Tibial artery (tissue), 4 donors: ENCODE data around the gene CAT.

Experiments used
- DNase-seq, 2 donors: peaks; one replicate each; pipeline ENCODE4 v3.0.0-alpha.2; 2019
- H3K27ac ChIP-seq, 2 donors: fragments of 200-600 bp; sonication (generic) in 1 of 2; 1 replicate in 1 of 2; 2 replicates in 1 of 2; pipeline ENCODE4 v1.5.1; 2018 to 2019; ENCODE audit warnings: mild to moderate bottlenecking in 1 of 2
- H3K27me3 ChIP-seq, 2 donors: fragments of 200-600 bp; sonication (generic) in 1 of 2; one replicate each; pipeline versions ENCODE4 v1.5.1 to v1.6.0; 2016 to 2019
- H3K36me3 ChIP-seq, 3 donors: fragments of 200-600 bp; sonication (generic) in 2 of 3; one replicate each; pipeline ENCODE4 v1.5.1; 2016 to 2019; ENCODE audit warnings: mild to moderate bottlenecking in 2 of 3
- H3K4me1 ChIP-seq, 4 donors: fragments of 200-600 bp; sonication (generic) in 2 of 4; 1 replicate in 3 of 4; 2 replicates in 1 of 4; pipeline ENCODE4 v1.5.1; 2016 to 2019
- H3K4me3 ChIP-seq, 2 donors: fragments of 200-600 bp; sonication (generic) in 1 of 2; 1 replicate in 1 of 2; 2 replicates in 1 of 2; pipeline ENCODE4 v1.5.1; 2018 to 2019; ENCODE audit warnings: mild to moderate bottlenecking in 2 of 2
- H3K9me3 ChIP-seq, 3 donors: fragments of 200-600 bp; sonication (generic) in 1 of 3; one replicate each; pipeline ENCODE4 v1.5.1; 2016 to 2019
- CTCF ChIP-seq, 2 experiments: fragments of 200-600 bp in 1 of 2; fragments of 450-650 bp in 1 of 2; IDR thresholded peaks; one replicate each; pipeline ENCODE4 v1.5.1; 2017 to 2019; ENCODE audit warnings: antibody characterized with exemption in 2 of 2, mild to moderate bottlenecking in 1 of 2, moderate library complexity in 1 of 2
- intact Hi-C: fragments of 100-400 bp; cut with DNase I; formaldehyde crosslinking; loops from one replicate; pipeline ENCODE4 v1.15.0; 2023; ENCODE audit warnings: low total_unique reads

Gene CAT

GRCh38 chr11:34437224-34438125 is 1.3 kb upstream of the CAT start:
- Histone ChIP-seq H3K4me1 (peaks cover 0 to 18% (median 10%) of the 10 kb centered on the region in 4 donors), H3K27me3 (no peaks in the 10 kb centered on the region), H3K27ac (no peak overlapping the region), H3K4me3 (peak overlapping the region in 1 of 2 donors; percentile 68), H3K36me3 (no peaks in the 10 kb centered on the region), H3K9me3 (no peaks in the 10 kb centered on the region)
- TF ChIP-seq CTCF (IDR thresholded peaks at IDR 0.05): no peak
- intact Hi-C loops: no loop called here
- DNase-seq: no peak

- no peaks in the 10 kb centered on the region for H3K9me3 ChIP-seq
- no peak for DNase-seq
- no peaks in the 10 kb centered on the region for H3K27me3 ChIP-seq
- H3K4me3 ChIP-seq: peak overlapping the region; percentile 68 to 99
- H3K4me1 ChIP-seq: peaks cover 0 to 18% (median 10%) of the 10 kb centered on the region in 4 donors
- intact Hi-C loops: no loop called here
- peak overlapping the region; percentile 78 to 83 for H3K27ac ChIP-seq
- no peaks in the 10 kb centered on the region for H3K36me3 ChIP-seq
- no peak for TF ChIP-seq CTCF (IDR thresholded peaks at IDR 0.05)
These were observed 970 bp downstream of the CAT start for GRCh38 chr11:34439610-34440198.

- intact Hi-C loops: no loop called here
These were observed 3.1 kb downstream of the CAT start for GRCh38 chr11:34441814-34442213.

GRCh38 chr11:34443136-34443535 is 4.4 kb downstream of the CAT start:
- intact Hi-C loops: no loop called here
- no peaks in the 10 kb centered on the region for H3K36me3 ChIP-seq
- H3K9me3 ChIP-seq: no peaks in the 10 kb centered on the region
- no peak for TF ChIP-seq CTCF (IDR thresholded peaks at IDR 0.05)
- H3K4me3 ChIP-seq: no peak overlapping the region
- peaks cover 0 to 18% (median 9%) of the 10 kb centered on the region in 4 donors for H3K4me1 ChIP-seq
- no peak for DNase-seq
- H3K27me3 ChIP-seq: no peaks in the 10 kb centered on the region
- H3K27ac ChIP-seq: no peak overlapping the region

More at GRCh38 chr11:34441814-34442213, 3.1 kb downstream of the CAT start:
- Histone ChIP-seq H3K36me3 (no peaks in the 10 kb centered on the region), H3K9me3 (no peaks in the 10 kb centered on the region), H3K27ac (no peak overlapping the region), H3K27me3 (no peaks in the 10 kb centered on the region), H3K4me1 (peaks cover 0 to 18% (median 10%) of the 10 kb centered on the region in 4 donors), H3K4me3 (no peak overlapping the region)
- no peak for DNase-seq
- TF ChIP-seq CTCF (IDR thresholded peaks at IDR 0.05): no peak

- peaks cover 0 to 16% (median 7%) of the 10 kb centered on the region in 4 donors for H3K4me1 ChIP-seq
- H3K9me3 ChIP-seq: no peaks in the 10 kb centered on the region
- TF ChIP-seq CTCF (IDR thresholded peaks at IDR 0.05): no peak
- H3K27me3 ChIP-seq: no peaks in the 10 kb centered on the region
- no peak overlapping the region for H3K27ac ChIP-seq
- DNase-seq: no peak
- no peak overlapping the region for H3K4me3 ChIP-seq
- peaks cover 3 to 6% (median 6%) of the 10 kb centered on the region in 3 donors for H3K36me3 ChIP-seq
- intact Hi-C loops: no loop called here
These were observed 5.7 kb downstream of the CAT start for GRCh38 chr11:34444428-34444827.
